CD14-positive monocyte (primary cell): ENCODE results near the gene KNDC1. TPM values are rescaled to one million over a fixed set of nuclear protein-coding genes. Genes with fewer than 3 reads are reported as not detected.

Experiments used
- DNase-seq, 3 donors: peaks; one replicate each; pipeline ENCODE4 v3.0.0-alpha.2; 2011 to 2022
- H2AFZ ChIP-seq: 2 replicates; pipeline ENCODE4 v1.6.0; 2012; ENCODE audit warnings: mild to moderate bottlenecking, low read depth, low read length, inconsistent platforms; ENCODE audit not compliant: insufficient read depth, poor library complexity, severe bottlenecking
- H3K27ac ChIP-seq, 2 donors: 1 replicate in 1 of 2; 2 replicates in 1 of 2; pipeline ENCODE4 v1.5.1; 2012 to 2013; ENCODE audit warnings: low read length in 2 of 2, control low read depth in 1 of 2, inconsistent platforms in 1 of 2, low read depth in 1 of 2, mild to moderate bottlenecking in 1 of 2
- H3K27me3 ChIP-seq, 2 donors: one replicate each; pipeline versions ENCODE4 v1.6.0 to v1.6.1; 2011 to 2013; ENCODE audit warnings: low read length in 2 of 2; ENCODE audit not compliant: control insufficient read depth in 2 of 2, insufficient read depth in 2 of 2
- H3K36me3 ChIP-seq, 2 donors: replicated peaks in 1 of 2; 1 replicate in 1 of 2; 2 replicates in 1 of 2; pipeline versions ENCODE4 v1.5.1 to v1.6.1; 2012 to 2013; ENCODE audit warnings: low read length in 2 of 2, control low read depth in 1 of 2, inconsistent platforms in 1 of 2, mild to moderate bottlenecking in 1 of 2; ENCODE audit not compliant: insufficient read depth in 2 of 2, control insufficient read depth in 1 of 2
- H3K4me1 ChIP-seq, 2 donors: 1 replicate in 1 of 2; 2 replicates in 1 of 2; pipeline versions ENCODE4 v1.5.1 to v1.6.1; 2012 to 2013; ENCODE audit warnings: low read length in 2 of 2, control low read depth in 1 of 2, inconsistent platforms in 1 of 2, mild to moderate bottlenecking in 1 of 2, moderate library complexity in 1 of 2; ENCODE audit not compliant: insufficient read depth in 2 of 2, control insufficient read depth in 1 of 2
- H3K4me2 ChIP-seq: replicated peaks from 2 replicates; pipeline ENCODE3; 2012; ENCODE audit warnings: low read length, moderate library complexity, mild to moderate bottlenecking; ENCODE audit not compliant: poor library complexity, severe bottlenecking; ENCODE audit errors: extremely low read depth
- H3K4me3 ChIP-seq, 3 experiments: fragments of 200-600 bp in 1 of 3; sonication (generic) in 1 of 3; replicated peaks in 1 of 3; 1 replicate in 2 of 3; 2 replicates in 1 of 3; pipeline ENCODE4 v1.5.1; 2011 to 2013; ENCODE audit warnings: low read length in 3 of 3, mild to moderate bottlenecking in 3 of 3, control low read depth in 2 of 3, low read depth in 2 of 3, inconsistent platforms in 1 of 3, moderate library complexity in 1 of 3
- H3K79me2 ChIP-seq: 2 replicates; pipeline ENCODE4 v1.6.0; 2012; ENCODE audit warnings: mild to moderate bottlenecking, control low read depth, inconsistent platforms, low read length, moderate library complexity; ENCODE audit not compliant: insufficient read depth
- H3K9ac ChIP-seq: 2 replicates; pipeline ENCODE4 v1.6.0; 2017; ENCODE audit warnings: low read length, mild to moderate bottlenecking; ENCODE audit not compliant: insufficient read depth, poor library complexity, severe bottlenecking
- H3K9me3 ChIP-seq, 2 donors: replicated peaks in 1 of 2; 1 replicate in 1 of 2; 2 replicates in 1 of 2; pipeline versions ENCODE4 v1.5.1 to v1.6.1; 2012 to 2013; ENCODE audit warnings: low read length in 2 of 2, control low read depth in 1 of 2; ENCODE audit not compliant: control insufficient read depth in 1 of 2, insufficient read depth in 1 of 2
- H4K20me1 ChIP-seq: 2 replicates; pipeline ENCODE4 v1.6.0; 2012; ENCODE audit warnings: mild to moderate bottlenecking, low read length, control low read depth, moderate library complexity; ENCODE audit not compliant: insufficient read depth
- H3K27ac Mint-ChIP-seq, 7 donors: one replicate each; pipeline ENCODE4 v1.8.0; 2020; ENCODE audit warnings: mild to moderate bottlenecking in 7 of 7, mixed read lengths in 7 of 7, moderate library complexity in 6 of 7, inconsistent platforms in 2 of 7
- H3K27me3 Mint-ChIP-seq, 3 donors: one replicate each; pipeline ENCODE4 v1.8.0; 2021 to 2022; ENCODE audit warnings: low read depth in 3 of 3, mild to moderate bottlenecking in 3 of 3, mixed read lengths in 3 of 3, moderate library complexity in 3 of 3, inconsistent platforms in 1 of 3
- H3K36me3 Mint-ChIP-seq, 2 donors: one replicate each; pipeline ENCODE4 v1.8.0; 2020; ENCODE audit warnings: mixed read lengths in 2 of 2, inconsistent platforms in 1 of 2, mild to moderate bottlenecking in 1 of 2
- H3K4me1 Mint-ChIP-seq: one replicate; pipeline ENCODE4 v1.8.0; 2020; ENCODE audit warnings: mild to moderate bottlenecking, mixed read lengths
- H3K4me3 Mint-ChIP-seq, 2 donors: one replicate each; pipeline ENCODE4 v1.8.0; 2020; ENCODE audit warnings: mild to moderate bottlenecking in 2 of 2, mixed read lengths in 2 of 2, moderate library complexity in 1 of 2
- H3K9me3 Mint-ChIP-seq, 7 donors: one replicate each; pipeline ENCODE4 v1.8.0; 2020 to 2022; ENCODE audit warnings: mixed read lengths in 7 of 7, mild to moderate bottlenecking in 6 of 7, moderate library complexity in 6 of 7, inconsistent platforms in 2 of 7
- WGBS: methylation state at CpG from one replicate; pipeline ENCODE4 v1.1.5; 2013; ENCODE audit warnings: missing lambda C conversion rate; ENCODE audit not compliant: insufficient coverage; 5-methylcytosine and 5-hydroxymethylcytosine counted together
- intact Hi-C, 2 donors: fragments of 100-400 bp; cut with micrococcal nuclease; formaldehyde crosslinking; loops; one replicate each; pipeline versions ENCODE4 v1.15.0 to v1.15.1; 2023
- polyA plus RNA-seq, 3 donors: library from polyadenylated mRNA; depleted of rRNA in 1 of 3; unstranded in 2 of 3; stranded (reverse) in 1 of 3; fragments of 300-500 nt in 2 of 3; fragments of >200 nt in 1 of 3; fragmentation: Illumina TruSeq in 2 of 3; gene quantifications; 1 replicate in 2 of 3; 2 replicates in 1 of 3; pipeline ENCODE4 v1.2.3, GENCODE V29; 2012 to 2021
- TF ChIP-seq, protein P1 (sequence below): fragments of 200-600 bp; IDR thresholded peaks from one replicate; pipeline ENCODE4 v1.8.0; 2022; ENCODE audit warnings: antibody characterized with exemption, mild to moderate bottlenecking

The KNDC1 gene
- polyA plus RNA-seq, 3 donors = 0.22 to 0.80 TPM; not detected in 1

DNA sequence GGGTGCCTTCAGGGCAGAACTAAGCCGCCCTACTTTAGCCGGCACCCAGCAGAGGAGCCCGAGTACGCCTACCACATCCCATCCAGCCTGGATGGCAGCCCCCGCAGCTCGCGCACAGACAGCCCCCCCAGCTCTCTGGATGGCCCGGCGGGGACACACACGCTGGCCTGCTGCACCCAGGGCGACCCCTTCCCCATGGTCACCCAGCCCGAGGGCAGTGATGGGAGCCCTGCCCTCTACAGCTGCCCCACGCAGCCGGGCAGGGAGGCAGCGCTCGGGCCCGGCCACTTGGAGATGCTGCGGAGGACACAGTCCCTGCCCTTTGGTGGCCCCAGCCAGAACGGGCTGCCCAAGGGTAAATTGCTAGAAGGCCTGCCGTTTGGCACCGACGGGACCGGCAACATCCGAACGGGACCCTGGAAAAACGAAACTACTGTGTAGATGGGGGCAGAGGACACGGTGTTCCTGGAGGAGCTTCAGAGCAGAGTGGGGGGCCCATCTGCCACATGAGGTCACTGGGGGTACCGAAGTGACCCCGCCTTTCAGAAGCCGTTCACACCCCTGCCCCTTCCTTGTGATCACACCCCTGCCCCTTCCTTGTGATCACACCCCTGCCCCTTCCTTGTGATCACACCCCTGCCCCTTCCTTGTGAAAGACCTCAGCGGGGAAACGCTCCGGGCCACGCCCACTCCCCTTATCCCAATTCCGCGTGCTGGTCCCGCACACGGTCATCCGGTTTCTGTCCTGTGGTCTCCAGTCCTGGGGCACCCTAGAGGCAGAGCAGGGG, 30.8 kb upstream of the KNDC1 start:
- Histone ChIP-seq H3K36me3 (no peaks in the 10 kb centered on the region), H4K20me1 (no peaks in the 10 kb centered on the region), H2AFZ (no peak overlapping the region), H3K4me2 (no peak overlapping the region), H3K9ac (no peak overlapping the region), H3K27me3 (peaks cover 0 to 3% of the 10 kb centered on the region in 2 donors), H3K79me2 (no peaks in the 10 kb centered on the region), H3K4me1 (no peaks in the 10 kb centered on the region), H3K4me3 (no peak overlapping the region), H3K27ac (no peak overlapping the region), H3K9me3 (peaks cover 0 to 18% of the 10 kb centered on the region in 2 donors)
- no peak overlapping the region for H3K4me3 Mint-ChIP-seq
- H3K27ac Mint-ChIP-seq = no peak overlapping the region
- no peaks in the 10 kb centered on the region for H3K4me1 Mint-ChIP-seq
- H3K36me3 Mint-ChIP-seq = no peaks in the 10 kb centered on the region
- intact Hi-C loops = no loop called here
- no peak for DNase-seq
- 88% methylated on average over 36 of the region's 39 CpGs for WGBS
- TF ChIP-seq, protein P1, sequence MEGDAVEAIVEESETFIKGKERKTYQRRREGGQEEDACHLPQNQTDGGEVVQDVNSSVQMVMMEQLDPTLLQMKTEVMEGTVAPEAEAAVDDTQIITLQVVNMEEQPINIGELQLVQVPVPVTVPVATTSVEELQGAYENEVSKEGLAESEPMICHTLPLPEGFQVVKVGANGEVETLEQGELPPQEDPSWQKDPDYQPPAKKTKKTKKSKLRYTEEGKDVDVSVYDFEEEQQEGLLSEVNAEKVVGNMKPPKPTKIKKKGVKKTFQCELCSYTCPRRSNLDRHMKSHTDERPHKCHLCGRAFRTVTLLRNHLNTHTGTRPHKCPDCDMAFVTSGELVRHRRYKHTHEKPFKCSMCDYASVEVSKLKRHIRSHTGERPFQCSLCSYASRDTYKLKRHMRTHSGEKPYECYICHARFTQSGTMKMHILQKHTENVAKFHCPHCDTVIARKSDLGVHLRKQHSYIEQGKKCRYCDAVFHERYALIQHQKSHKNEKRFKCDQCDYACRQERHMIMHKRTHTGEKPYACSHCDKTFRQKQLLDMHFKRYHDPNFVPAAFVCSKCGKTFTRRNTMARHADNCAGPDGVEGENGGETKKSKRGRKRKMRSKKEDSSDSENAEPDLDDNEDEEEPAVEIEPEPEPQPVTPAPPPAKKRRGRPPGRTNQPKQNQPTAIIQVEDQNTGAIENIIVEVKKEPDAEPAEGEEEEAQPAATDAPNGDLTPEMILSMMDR = no peak
- H3K9me3 Mint-ChIP-seq = peaks cover 0 to 20% (median 3%) of the 10 kb centered on the region in 7 donors
- peaks cover 4 to 11% (median 6%) of the 10 kb centered on the region in 3 donors for H3K27me3 Mint-ChIP-seq

DNA sequence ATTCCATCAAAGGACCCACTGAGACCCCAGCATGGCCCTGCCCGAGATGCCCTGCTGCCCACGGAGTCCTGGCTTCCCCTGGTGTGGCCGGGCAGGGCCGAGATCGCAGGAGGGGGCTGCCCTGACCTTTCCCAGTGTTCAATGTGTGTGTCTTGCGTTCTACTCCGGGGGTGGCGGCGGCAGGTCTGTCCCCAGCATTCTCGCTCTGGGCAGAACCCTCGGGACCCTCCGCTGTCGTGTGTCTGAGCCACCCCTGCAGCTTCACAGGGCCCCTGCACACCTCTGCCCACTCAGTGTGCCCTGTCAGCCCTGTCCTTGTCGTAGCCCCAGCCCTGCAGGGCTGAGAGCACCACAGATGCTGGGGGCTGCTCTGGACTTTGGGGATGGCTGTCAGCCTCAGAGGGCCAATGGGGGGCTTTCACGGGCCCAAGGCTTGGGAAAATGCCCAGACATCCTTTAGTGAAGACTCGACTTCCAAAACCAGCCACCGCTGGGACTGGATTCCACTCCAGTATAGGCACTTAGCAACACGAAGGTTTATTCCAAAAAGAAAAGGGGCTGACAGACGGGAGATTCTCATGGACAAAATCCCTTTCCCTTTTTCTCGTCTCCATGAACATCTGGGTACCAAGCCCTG, 30.0 kb upstream of the KNDC1 start:
- no peak for DNase-seq

More for the DNA sequence above, 30.0 kb upstream of the KNDC1 start:
- no peaks in the 10 kb centered on the region for H3K4me1 Mint-ChIP-seq
- H3K79me2 ChIP-seq = no peaks in the 10 kb centered on the region
- H2AFZ ChIP-seq = no peak overlapping the region
- H3K9me3 ChIP-seq = peaks cover 0 to 18% of the 10 kb centered on the region in 2 donors
- no peak overlapping the region for H3K9ac ChIP-seq
- no peak overlapping the region for H3K27ac ChIP-seq
- TF ChIP-seq, protein P1 = no peak
- no peak overlapping the region for H3K4me3 ChIP-seq
- no peaks in the 10 kb centered on the region for H3K4me1 ChIP-seq
- peaks cover 2 to 7% (median 4%) of the 10 kb centered on the region in 3 donors for H3K27me3 Mint-ChIP-seq
- H3K36me3 ChIP-seq = no peaks in the 10 kb centered on the region
- H3K4me2 ChIP-seq = no peak overlapping the region
- intact Hi-C loops = no loop called here
- WGBS = 85% methylated on average over 13 of the region's 20 CpGs
- H3K9me3 Mint-ChIP-seq = peaks cover 0 to 20% (median 3%) of the 10 kb centered on the region in 7 donors
- no peak overlapping the region for H3K4me3 Mint-ChIP-seq
- no peaks in the 10 kb centered on the region for H3K27me3 ChIP-seq
- no peaks in the 10 kb centered on the region for H3K36me3 Mint-ChIP-seq
- no peaks in the 10 kb centered on the region for H4K20me1 ChIP-seq
- no peak overlapping the region for H3K27ac Mint-ChIP-seq
